Testis (tissue), 2 donors: ENCODE measurements around the gene AKAP6.

Experiments used
- POLR2A ChIP-seq: fragments of 450-650 bp; IDR thresholded peaks from one replicate; pipeline ENCODE4 v1.6.1; 2017; ENCODE audit warnings: antibody characterized with exemption, mild to moderate bottlenecking, moderate library complexity
- TF ChIP-seq, protein P1 (sequence below), 3 experiments: fragments of 450-650 bp in 2 of 3; fragments of 200-600 bp in 1 of 3; sonication (generic) in 1 of 3; IDR thresholded peaks; one replicate each; pipeline ENCODE4 v1.5.1; 2016 to 2019; ENCODE audit warnings: antibody characterized with exemption in 3 of 3, mild to moderate bottlenecking in 2 of 3, moderate library complexity in 1 of 3

DNA sequence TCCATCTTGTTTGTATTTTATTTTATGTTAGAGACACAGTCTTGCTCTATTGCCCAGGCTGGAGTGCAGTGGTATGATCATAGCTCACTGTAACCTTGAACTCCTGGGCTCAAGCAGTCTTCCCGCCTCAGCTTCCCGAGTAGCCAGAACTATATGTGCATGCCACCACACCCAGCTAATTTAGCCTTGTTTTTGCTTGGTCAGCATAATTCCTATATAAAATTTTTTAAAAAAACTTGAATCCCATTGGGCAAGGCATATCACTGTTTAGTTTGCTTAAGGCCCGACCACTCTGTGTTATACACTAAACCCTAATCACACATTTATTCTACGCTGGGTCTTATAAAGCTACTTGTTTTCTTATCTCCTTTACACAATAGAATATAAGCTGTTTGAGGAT lies 266.4 kb downstream of the AKAP6 start:
- TF ChIP-seq, protein P1, sequence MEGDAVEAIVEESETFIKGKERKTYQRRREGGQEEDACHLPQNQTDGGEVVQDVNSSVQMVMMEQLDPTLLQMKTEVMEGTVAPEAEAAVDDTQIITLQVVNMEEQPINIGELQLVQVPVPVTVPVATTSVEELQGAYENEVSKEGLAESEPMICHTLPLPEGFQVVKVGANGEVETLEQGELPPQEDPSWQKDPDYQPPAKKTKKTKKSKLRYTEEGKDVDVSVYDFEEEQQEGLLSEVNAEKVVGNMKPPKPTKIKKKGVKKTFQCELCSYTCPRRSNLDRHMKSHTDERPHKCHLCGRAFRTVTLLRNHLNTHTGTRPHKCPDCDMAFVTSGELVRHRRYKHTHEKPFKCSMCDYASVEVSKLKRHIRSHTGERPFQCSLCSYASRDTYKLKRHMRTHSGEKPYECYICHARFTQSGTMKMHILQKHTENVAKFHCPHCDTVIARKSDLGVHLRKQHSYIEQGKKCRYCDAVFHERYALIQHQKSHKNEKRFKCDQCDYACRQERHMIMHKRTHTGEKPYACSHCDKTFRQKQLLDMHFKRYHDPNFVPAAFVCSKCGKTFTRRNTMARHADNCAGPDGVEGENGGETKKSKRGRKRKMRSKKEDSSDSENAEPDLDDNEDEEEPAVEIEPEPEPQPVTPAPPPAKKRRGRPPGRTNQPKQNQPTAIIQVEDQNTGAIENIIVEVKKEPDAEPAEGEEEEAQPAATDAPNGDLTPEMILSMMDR (IDR thresholded peaks at IDR 0.05), result no peak
- TF ChIP-seq POLR2A, result no peak
